PFSK-1 (cell line): ENCODE results near the gene MAD1L1.

Experiments used
- FOXP2 ChIP-seq: optimal IDR thresholded peaks from 2 replicates; pipeline ENCODE3; 2011; ENCODE audit warnings: borderline replicate concordance, control low read depth, inconsistent platforms; ENCODE audit not compliant: insufficient read depth; ENCODE audit errors: extremely low read length, extremely low read depth
- POLR2AphosphoS5 ChIP-seq: IDR thresholded peaks from 2 replicates; pipeline ENCODE4 v1.6.1; 2012; ENCODE audit warnings: low read depth, mild to moderate bottlenecking, control low read depth, low read length, moderate library complexity
- SIN3A ChIP-seq: IDR thresholded peaks from 2 replicates; pipeline ENCODE4 v1.6.1; 2012; ENCODE audit warnings: mild to moderate bottlenecking, low read length, moderate library complexity, borderline replicate concordance; ENCODE audit not compliant: insufficient read depth
- TAF1 ChIP-seq: IDR thresholded peaks from 2 replicates; pipeline ENCODE4 v1.6.1; 2012; ENCODE audit warnings: low read length, control low read depth, borderline replicate concordance; ENCODE audit not compliant: insufficient read depth
- TF ChIP-seq, protein P1 (sequence below), 2 experiments: IDR thresholded peaks; 2 replicates each; pipeline versions ENCODE4 v1.6.1 to v1.8.0; 2011 to 2012; ENCODE audit warnings: low read depth in 2 of 2, low read length in 2 of 2, control low read depth in 1 of 2, inconsistent platforms in 1 of 2, mild to moderate bottlenecking in 1 of 2, moderate library complexity in 1 of 2; ENCODE audit not compliant: insufficient read depth in 1 of 2

DNA sequence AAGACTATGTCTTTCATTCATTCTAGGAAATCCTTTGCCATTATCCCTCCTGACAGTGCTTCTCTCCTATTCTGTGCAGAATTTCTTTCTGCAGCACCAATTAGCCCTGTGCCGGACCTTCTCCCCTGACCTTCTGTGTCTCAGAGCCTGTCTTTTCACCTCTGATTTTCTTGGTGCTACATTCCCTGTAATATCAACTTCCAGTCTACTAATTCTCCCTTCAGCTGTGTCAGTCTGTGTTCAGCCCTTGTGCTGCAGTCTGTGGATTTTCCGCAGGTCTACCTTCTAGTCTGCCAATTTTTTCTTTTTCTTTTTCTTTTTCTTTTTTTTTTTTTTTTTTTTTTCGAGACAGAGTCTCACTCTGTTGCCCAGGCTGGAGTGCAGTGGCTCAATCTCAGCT, 446.9 kb downstream of the MAD1L1 start:
- TF ChIP-seq POLR2AphosphoS5 (no peak), SIN3A (no peak), TAF1 (no peak), FOXP2 (no peak)
- TF ChIP-seq, protein P1, sequence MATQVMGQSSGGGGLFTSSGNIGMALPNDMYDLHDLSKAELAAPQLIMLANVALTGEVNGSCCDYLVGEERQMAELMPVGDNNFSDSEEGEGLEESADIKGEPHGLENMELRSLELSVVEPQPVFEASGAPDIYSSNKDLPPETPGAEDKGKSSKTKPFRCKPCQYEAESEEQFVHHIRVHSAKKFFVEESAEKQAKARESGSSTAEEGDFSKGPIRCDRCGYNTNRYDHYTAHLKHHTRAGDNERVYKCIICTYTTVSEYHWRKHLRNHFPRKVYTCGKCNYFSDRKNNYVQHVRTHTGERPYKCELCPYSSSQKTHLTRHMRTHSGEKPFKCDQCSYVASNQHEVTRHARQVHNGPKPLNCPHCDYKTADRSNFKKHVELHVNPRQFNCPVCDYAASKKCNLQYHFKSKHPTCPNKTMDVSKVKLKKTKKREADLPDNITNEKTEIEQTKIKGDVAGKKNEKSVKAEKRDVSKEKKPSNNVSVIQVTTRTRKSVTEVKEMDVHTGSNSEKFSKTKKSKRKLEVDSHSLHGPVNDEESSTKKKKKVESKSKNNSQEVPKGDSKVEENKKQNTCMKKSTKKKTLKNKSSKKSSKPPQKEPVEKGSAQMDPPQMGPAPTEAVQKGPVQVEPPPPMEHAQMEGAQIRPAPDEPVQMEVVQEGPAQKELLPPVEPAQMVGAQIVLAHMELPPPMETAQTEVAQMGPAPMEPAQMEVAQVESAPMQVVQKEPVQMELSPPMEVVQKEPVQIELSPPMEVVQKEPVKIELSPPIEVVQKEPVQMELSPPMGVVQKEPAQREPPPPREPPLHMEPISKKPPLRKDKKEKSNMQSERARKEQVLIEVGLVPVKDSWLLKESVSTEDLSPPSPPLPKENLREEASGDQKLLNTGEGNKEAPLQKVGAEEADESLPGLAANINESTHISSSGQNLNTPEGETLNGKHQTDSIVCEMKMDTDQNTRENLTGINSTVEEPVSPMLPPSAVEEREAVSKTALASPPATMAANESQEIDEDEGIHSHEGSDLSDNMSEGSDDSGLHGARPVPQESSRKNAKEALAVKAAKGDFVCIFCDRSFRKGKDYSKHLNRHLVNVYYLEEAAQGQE (IDR thresholded peaks at IDR 0.05; ENCODE audit: insufficient read depth in 1 of 2, low read depth in 2 of 2, low read length in 2 of 2), result no peak
